HepG2 (cell line): ENCODE measurements around the gene SP6. TPM values are rescaled to one million over a fixed set of nuclear protein-coding genes. Genes with fewer than 3 reads are reported as not detected.

ENCODE experiments used
- ATF6 ChIP-seq: sonication (generic); formaldehyde crosslinking; conservative IDR thresholded peaks from 2 replicates; pipeline ENCODE4 v1.4.0; 2020; ENCODE audit warnings: missing genetic modification reagents
- CENPT ChIP-seq: sonication (generic); formaldehyde crosslinking; IDR thresholded peaks from 2 replicates; pipeline ENCODE4 v1.8.0; 2022; ENCODE audit warnings: low read depth, mild to moderate bottlenecking, moderate library complexity, missing genetic modification reagents
- DR1 ChIP-seq: sonication (generic); formaldehyde crosslinking; IDR thresholded peaks from 2 replicates; pipeline ENCODE4 v1.8.0; 2021; ENCODE audit warnings: mild to moderate bottlenecking, missing genetic modification reagents, inconsistent platforms
- FOXO1 ChIP-seq: sonication (generic); formaldehyde crosslinking; IDR thresholded peaks from 2 replicates; pipeline ENCODE4 v1.4.0; 2020; ENCODE audit warnings: missing genetic modification reagents
- HMGA1 ChIP-seq: sonication (generic); formaldehyde crosslinking; conservative IDR thresholded peaks from 2 replicates; pipeline ENCODE4 v1.4.0; 2020; ENCODE audit warnings: missing genetic modification reagents
- HNRNPK ChIP-seq: fragments of 200-400 bp; formaldehyde crosslinking; IDR thresholded peaks from 2 replicates; pipeline ENCODE4 v1.6.1; 2018; ENCODE audit warnings: low read length, low read depth, moderate library complexity, mild to moderate bottlenecking; ENCODE audit not compliant: poor library complexity, severe bottlenecking
- MXD4 ChIP-seq: IDR thresholded peaks from 2 replicates; pipeline ENCODE4 v1.6.1; 2016; ENCODE audit warnings: mild to moderate bottlenecking, missing biosample characterization, missing genetic modification reagents
- MYNN ChIP-seq: sonication (generic); formaldehyde crosslinking; IDR thresholded peaks from 2 replicates; pipeline ENCODE4 v1.4.0; 2020; ENCODE audit warnings: mild to moderate bottlenecking, low read depth, missing genetic modification reagents
- MZF1 ChIP-seq: sonication (generic); formaldehyde crosslinking; IDR thresholded peaks from 2 replicates; pipeline ENCODE4 v1.8.1; 2023; ENCODE audit warnings: mild to moderate bottlenecking, missing genetic modification reagents, borderline replicate concordance
- NR2F6 ChIP-seq, 2 experiments: IDR thresholded peaks; 2 replicates each; pipeline ENCODE4 v1.6.1; 2016; ENCODE audit warnings: antibody characterized with exemption in 1 of 2, mild to moderate bottlenecking in 1 of 2
- NRL ChIP-seq: sonication (generic); formaldehyde crosslinking; IDR thresholded peaks from 2 replicates; pipeline ENCODE4 v1.5.0; 2020; ENCODE audit warnings: missing genetic modification reagents, mild to moderate bottlenecking, moderate library complexity, borderline replicate concordance
- USF2 ChIP-seq, 2 experiments: sonication (generic) in 1 of 2; formaldehyde crosslinking in 1 of 2; IDR thresholded peaks; 2 replicates each; pipeline versions ENCODE4 v1.5.1 to v1.6.1; 2011 to 2020; ENCODE audit warnings: borderline replicate concordance in 1 of 2, low read depth in 1 of 2, low read length in 1 of 2, mild to moderate bottlenecking in 1 of 2, missing genetic modification reagents in 1 of 2, moderate library complexity in 1 of 2
- ZMAT5 ChIP-seq: sonication (generic); formaldehyde crosslinking; IDR thresholded peaks from 2 replicates; pipeline ENCODE4 v1.5.0; 2020; ENCODE audit warnings: mild to moderate bottlenecking, low read depth, missing genetic modification reagents, borderline replicate concordance
- ZNF17 ChIP-seq: sonication (generic); formaldehyde crosslinking; IDR thresholded peaks from 2 replicates; pipeline ENCODE4 v1.5.0; 2020; ENCODE audit warnings: mild to moderate bottlenecking, missing genetic modification reagents
- ZNF251 ChIP-seq: sonication (generic); formaldehyde crosslinking; IDR thresholded peaks from 2 replicates; pipeline ENCODE4 v1.9.0; 2021; ENCODE audit warnings: mild to moderate bottlenecking, missing genetic modification reagents
- ZNF333 ChIP-seq: sonication (generic); formaldehyde crosslinking; IDR thresholded peaks from 2 replicates; pipeline ENCODE4 v1.4.0; 2020; ENCODE audit warnings: mild to moderate bottlenecking, missing genetic modification reagents, borderline replicate concordance
- ZNF512 ChIP-seq: sonication (generic); formaldehyde crosslinking; IDR thresholded peaks from 2 replicates; pipeline ENCODE4 v1.4.0; 2020; ENCODE audit warnings: mild to moderate bottlenecking, missing genetic modification reagents
- ZNF549 ChIP-seq: sonication (generic); formaldehyde crosslinking; IDR thresholded peaks from 2 replicates; pipeline ENCODE4 v1.5.0; 2020; ENCODE audit warnings: missing genetic modification reagents
- ZNF772 ChIP-seq: sonication (generic); formaldehyde crosslinking; IDR thresholded peaks from 2 replicates; pipeline ENCODE4 v1.5.0; 2020; ENCODE audit warnings: mild to moderate bottlenecking, missing genetic modification reagents
- ZNF790 ChIP-seq: sonication (generic); formaldehyde crosslinking; IDR thresholded peaks from 2 replicates; pipeline ENCODE4 v1.8.0; 2022; ENCODE audit warnings: missing genetic modification reagents, mild to moderate bottlenecking, borderline replicate concordance
- polyA plus RNA-seq, 8 experiments: library from polyadenylated mRNA; depleted of rRNA in 3 of 8; stranded (reverse) in 7 of 8; unstranded in 1 of 8; fragments of >200 nt; fragmentation: Illumina TruSeq in 4 of 8; extraction: Trizol in 4 of 8; gene quantifications; 2 replicates each; pipeline versions ENCODE4 v1.2.1 to v1.2.3, GENCODE V29; 2011 to 2016; ENCODE audit warnings: low read depth in 4 of 8, missing spikeins in 1 of 8, mixed read lengths in 1 of 8; ENCODE audit not compliant: insufficient read depth in 1 of 8
- total RNA-seq, 5 experiments: library from RNA; depleted of rRNA; stranded (reverse); fragments of >200 nt; fragmentation: Illumina TruSeq; extraction: Trizol; gene quantifications; 2 replicates each; pipeline ENCODE4 v1.2.3, GENCODE V29; 2016; ENCODE audit warnings: low read depth in 1 of 5
- TF ChIP-seq, protein P1 (sequence below): sonication (generic); formaldehyde crosslinking; IDR thresholded peaks from 2 replicates; pipeline ENCODE4 v1.5.0; 2020; ENCODE audit warnings: mild to moderate bottlenecking, missing genetic modification reagents

Gene SP6
- total and polyA plus RNA-seq, 2 of the 13 experiments (the other 11 are each of a cell fraction or from before 2014, with no cell fraction given): 0.07 TPM

DNA sequence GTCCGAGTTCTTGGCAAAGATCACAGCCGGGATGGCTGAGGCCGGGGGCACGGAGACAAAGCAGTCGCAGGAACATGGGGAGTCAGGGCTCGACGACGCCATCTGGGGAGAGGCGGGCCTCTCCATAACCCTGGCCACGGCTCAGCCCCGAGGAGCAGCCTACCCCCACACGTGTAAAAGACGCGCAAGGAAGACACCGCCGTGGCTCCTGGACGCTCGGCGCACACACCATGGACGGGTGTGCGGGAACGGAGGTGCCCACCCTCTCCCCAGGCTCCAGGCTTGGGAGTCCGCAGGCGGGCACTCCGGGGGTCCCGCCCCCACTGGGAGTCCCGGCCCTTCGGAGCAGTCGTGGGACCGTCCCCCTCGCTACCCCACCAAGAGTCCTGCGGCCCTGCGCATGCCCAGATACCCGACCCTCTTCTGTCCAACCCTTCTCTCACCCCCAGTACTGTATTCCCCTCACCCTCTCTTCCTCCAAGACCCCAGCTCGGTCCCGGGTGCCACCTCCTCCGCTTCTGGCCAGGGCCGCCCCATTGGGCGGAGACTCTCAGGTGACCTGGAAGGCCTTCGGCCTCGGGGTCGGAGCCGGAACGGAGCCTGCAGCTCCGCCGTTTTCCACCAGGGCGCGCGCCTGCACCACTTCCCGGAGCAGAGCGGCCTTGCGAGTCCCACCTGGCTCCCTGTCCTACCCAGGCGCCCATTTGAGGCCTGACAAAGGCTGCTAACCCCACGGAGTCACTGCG is 10.0 kb downstream of the SP6 start, which contains the start of gene SCRN2 (continued):
- TF ChIP-seq NRL (CRISPR knock-in tag) (peak; percentile 46; the same call in 1 of the 2 replicates), MYNN (no peak), ZNF772 (CRISPR knock-in tag) (0 out of 2 replicates have a peak, but pooled peaks have one; percentile 69), ZNF251 (CRISPR knock-in tag) (no peak), DR1 (CRISPR knock-in tag) (peak; percentile 62; the same call in 1 of the 2 replicates), HNRNPK (peak; percentile 98), HMGA1 (no peak), ZMAT5 (no peak), ZNF512 (CRISPR knock-in tag) (no peak), ZNF549 (CRISPR knock-in tag) (no peak), MZF1 (peak; percentile 53; the same call in 1 of the 2 replicates), MXD4 (CRISPR knock-in tag) (peak; percentile 87), USF2 (IDR thresholded peaks at IDR 0.05; ENCODE audit: low read depth, low read length) (peak; percentile 55), USF2 (CRISPR knock-in tag; IDR thresholded peaks at IDR 0.05; ENCODE audit: borderline replicate concordance) (no peak; the same call in none of the 2 replicates), ZNF333 (peak; percentile 92; the same call in 1 of the 2 replicates), CENPT (CRISPR knock-in tag) (no peak), ZNF790 (CRISPR knock-in tag) (no peak), FOXO1 (peak; percentile 11; the same call in 1 of the 2 replicates), ZNF17 (no peak), ATF6 (no peak), NR2F6 (IDR thresholded peaks at IDR 0.05) (0 out of 2 replicates have a peak, but pooled peaks have one; percentile 48), NR2F6 (CRISPR knock-in tag; IDR thresholded peaks at IDR 0.05) (peak; percentile 78)
- TF ChIP-seq, protein P1, sequence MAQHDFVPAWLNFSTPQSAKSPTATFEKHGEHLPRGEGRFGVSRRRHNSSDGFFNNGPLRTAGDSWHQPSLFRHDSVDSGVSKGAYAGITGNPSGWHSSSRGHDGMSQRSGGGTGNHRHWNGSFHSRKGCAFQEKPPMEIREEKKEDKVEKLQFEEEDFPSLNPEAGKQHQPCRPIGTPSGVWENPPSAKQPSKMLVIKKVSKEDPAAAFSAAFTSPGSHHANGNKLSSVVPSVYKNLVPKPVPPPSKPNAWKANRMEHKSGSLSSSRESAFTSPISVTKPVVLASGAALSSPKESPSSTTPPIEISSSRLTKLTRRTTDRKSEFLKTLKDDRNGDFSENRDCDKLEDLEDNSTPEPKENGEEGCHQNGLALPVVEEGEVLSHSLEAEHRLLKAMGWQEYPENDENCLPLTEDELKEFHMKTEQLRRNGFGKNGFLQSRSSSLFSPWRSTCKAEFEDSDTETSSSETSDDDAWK (CRISPR knock-in tag): no peak
